Cardiac fibroblast (primary cell): Measurements from ENCODE around the gene CDK5RAP1.

ENCODE experiments used
- DNase-seq, 2 donors: peaks; one replicate each; pipeline versions ENCODE4 v3.0.0 to v3.0.0-alpha.2; 2010; ENCODE audit warnings: low read depth in 2 of 2
- H3K4me3 ChIP-seq, 2 donors: replicated peaks in 1 of 2; 1 replicate in 1 of 2; 2 replicates in 1 of 2; pipeline ENCODE4 v1.5.1; 2011; ENCODE audit warnings: low read depth in 2 of 2, low read length in 2 of 2, mild to moderate bottlenecking in 2 of 2, moderate library complexity in 1 of 2
- CTCF ChIP-seq: IDR thresholded peaks from one replicate; pipeline ENCODE4 v1.5.1; 2011; ENCODE audit warnings: low read depth, mild to moderate bottlenecking, low read length, inconsistent platforms

Gene CDK5RAP1

GRCh38 chr20:33387177-33387576 lies 14.1 kb downstream of the CDK5RAP1 start:
- TF ChIP-seq CTCF, result no peak
- DNase-seq, result peak; percentile 66 to 73
- no peak overlapping the region for H3K4me3 ChIP-seq

GRCh38 chr20:33386673-33387072 lies 14.6 kb downstream of the CDK5RAP1 start:
- no peak for TF ChIP-seq CTCF
- no peak for DNase-seq
- H3K4me3 ChIP-seq, result no peak overlapping the region

- no peak for DNase-seq
- TF ChIP-seq CTCF, result no peak
- no peak overlapping the region for H3K4me3 ChIP-seq
These were observed 24.0 kb downstream of the CDK5RAP1 start for GRCh38 chr20:33377366-33377765.

- DNase-seq, result peak in 1 of 2 donors; percentile 77
- H3K4me3 ChIP-seq, result no peak overlapping the region
- TF ChIP-seq CTCF, result no peak
These were observed 27.3 kb downstream of the CDK5RAP1 start for GRCh38 chr20:33373735-33374605.

- peak in 1 of 2 donors; percentile 38 for DNase-seq
- TF ChIP-seq CTCF, result no peak
- no peak overlapping the region for H3K4me3 ChIP-seq
These were observed 28.3 kb downstream of the CDK5RAP1 start for GRCh38 chr20:33372993-33373441.

GRCh38 chr20:33370291-33370690 lies 31.0 kb downstream of the CDK5RAP1 start:
- peak in 1 of 2 donors; percentile 6 for DNase-seq
- TF ChIP-seq CTCF, result no peak
- no peak overlapping the region for H3K4me3 ChIP-seq

GRCh38 chr20:33362898-33363297 lies 38.4 kb downstream of the CDK5RAP1 start:
- peak in 1 of 2 donors; percentile 7 for DNase-seq
- no peak for TF ChIP-seq CTCF
- no peak overlapping the region for H3K4me3 ChIP-seq
